ENCODE results near the gene KIAA0825. TPM values are rescaled to one million over a fixed set of nuclear protein-coding genes. Genes with fewer than 3 reads are reported as not detected.
A peak's percentile ranks its signal among the peaks of the same experiment; 100 is the strongest.

The KIAA0825 gene
- total RNA-seq, 1 experiment from 2014 or later: 2.3 TPM

DNA sequence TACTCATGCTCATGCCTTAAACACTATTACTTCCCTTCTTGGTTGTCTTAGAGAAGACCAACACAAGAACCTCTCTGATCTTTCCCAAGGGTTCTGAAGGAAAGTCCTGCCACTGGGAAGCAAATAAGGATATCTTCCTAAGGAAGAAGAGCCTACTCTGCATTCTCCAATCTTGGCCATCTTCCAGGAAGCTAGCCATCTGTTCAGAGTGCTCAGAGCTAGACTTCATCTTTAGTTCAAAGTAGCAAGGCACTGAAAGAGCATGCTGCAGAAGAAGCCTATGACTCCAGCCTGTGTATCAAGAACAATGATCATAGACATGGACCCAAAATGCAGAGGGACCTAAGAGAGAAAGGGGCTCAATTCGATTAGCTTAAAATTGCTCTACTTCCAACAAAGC, 114.7 kb downstream of the KIAA0825 start:
- DNase-seq (ENCODE audit: low spot score): no peak

- no peak for DNase-seq (ENCODE audit: low spot score)
Observed at GRCh38 chr5:94501365-94501764, 117.0 kb downstream of the KIAA0825 start.

- no peak for DNase-seq (ENCODE audit: low spot score)
Observed at GRCh38 chr5:94499806-94500205, 118.6 kb downstream of the KIAA0825 start.

- DNase-seq (ENCODE audit: low spot score): no peak
Observed at GRCh38 chr5:94498199-94498598, 120.2 kb downstream of the KIAA0825 start.

- DNase-seq (ENCODE audit: low spot score): no peak
Observed at GRCh38 chr5:94485067-94485466, 133.3 kb downstream of the KIAA0825 start.

GRCh38 chr5:94481059-94481458, 137.3 kb downstream of the KIAA0825 start:
- no peak for DNase-seq (ENCODE audit: low spot score)

DNA sequence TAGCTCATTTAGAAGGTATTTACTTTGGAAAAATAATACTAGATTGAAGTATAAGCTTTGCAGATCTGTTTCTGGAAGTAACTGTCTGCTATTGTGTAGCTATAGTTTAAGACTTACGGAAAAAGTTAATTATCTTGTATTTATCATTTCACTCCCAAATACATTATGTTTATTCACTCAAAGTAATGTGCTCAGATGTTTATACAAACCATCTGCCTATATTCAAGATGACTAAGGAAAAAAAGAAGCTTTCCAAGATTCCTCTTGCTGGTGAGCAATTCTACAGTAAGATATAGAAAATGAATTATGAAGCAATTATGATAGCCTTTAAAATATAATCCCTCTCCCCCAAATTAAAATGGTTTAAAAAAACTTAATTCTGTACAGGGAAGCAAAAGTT, 137.9 kb downstream of the KIAA0825 start:
- DNase-seq (ENCODE audit: low spot score): no peak

DNA sequence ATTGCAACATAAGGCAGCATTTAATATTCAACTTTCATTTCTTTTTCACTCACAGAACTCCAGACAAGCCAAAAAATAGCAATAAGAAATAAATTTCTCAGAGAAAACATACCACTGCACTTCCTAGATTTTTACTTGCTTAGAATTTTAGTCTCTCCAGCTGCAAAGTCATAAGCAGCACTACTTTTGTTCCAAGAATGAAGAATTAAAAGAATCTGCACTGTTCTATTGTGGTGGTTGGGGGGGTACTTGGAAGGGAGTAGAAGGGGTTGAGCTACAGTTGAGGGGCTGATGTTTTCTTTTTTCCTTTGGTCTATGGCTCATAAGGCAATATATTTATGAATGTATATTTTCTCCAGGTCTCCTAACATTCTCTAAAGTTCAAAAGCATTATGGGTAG, 144.5 kb downstream of the KIAA0825 start:
- DNase-seq (ENCODE audit: low spot score): no peak

GRCh38 chr5:94471521-94471920, 146.9 kb downstream of the KIAA0825 start:
- DNase-seq (ENCODE audit: low spot score): no peak

GRCh38 chr5:94470802-94471201, 147.6 kb downstream of the KIAA0825 start:
- no peak for DNase-seq (ENCODE audit: low spot score)

DNA sequence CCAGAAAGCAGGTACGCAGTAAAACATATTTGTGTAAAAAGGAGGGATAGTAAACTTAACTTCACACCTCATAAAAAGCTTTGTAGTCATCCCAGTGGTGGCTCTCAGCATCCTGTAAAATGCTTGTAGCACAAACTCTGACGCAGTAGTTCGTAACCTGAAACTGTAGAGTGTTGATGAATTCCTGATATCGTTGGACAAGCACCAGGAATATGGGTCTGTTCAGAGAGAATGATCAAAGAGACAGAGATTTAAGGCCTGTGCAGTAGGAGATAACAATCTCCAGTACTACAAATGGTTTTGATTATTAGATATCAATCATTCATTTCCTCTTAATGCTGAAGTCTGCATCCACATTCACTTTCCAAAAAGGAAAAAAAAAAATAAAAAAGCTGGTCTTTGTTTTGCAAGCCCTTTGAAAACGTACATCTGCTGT, 148.5 kb downstream of the KIAA0825 start:
- DNase-seq (ENCODE audit: low spot score): peak; percentile 29

GRCh38 chr5:94467954-94468930, 150.2 kb downstream of the KIAA0825 start:
- no peak for DNase-seq (ENCODE audit: low spot score)

DNA sequence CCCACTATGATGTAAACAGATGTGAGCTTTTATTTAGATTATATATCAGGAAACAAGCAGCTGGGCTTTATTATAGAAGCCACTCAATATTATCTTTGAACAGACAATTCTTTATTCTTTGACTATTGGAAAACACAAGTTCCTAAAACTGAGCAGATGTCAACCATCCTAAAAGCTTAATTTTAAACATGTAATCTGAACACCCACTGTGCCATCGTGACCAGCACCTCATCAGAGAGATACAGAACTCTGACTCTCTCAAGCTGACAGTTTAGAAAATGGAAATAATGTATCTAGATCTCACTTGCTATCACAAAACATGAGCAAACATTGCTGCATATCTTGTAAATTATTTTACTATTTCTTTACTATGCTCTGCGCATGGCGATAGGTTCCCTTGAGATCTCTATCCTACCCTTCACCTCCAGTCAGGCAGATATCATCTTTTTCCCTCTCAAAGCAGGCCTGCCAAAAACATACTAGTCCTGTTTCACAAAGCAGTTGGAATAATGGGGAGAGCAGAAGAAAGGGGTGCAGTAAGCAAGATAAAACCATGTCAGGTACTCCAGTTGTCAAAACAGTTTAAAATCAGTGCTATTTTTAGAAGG, 151.0 kb downstream of the KIAA0825 start:
- DNase-seq (ENCODE audit: low spot score): no peak

DNA sequence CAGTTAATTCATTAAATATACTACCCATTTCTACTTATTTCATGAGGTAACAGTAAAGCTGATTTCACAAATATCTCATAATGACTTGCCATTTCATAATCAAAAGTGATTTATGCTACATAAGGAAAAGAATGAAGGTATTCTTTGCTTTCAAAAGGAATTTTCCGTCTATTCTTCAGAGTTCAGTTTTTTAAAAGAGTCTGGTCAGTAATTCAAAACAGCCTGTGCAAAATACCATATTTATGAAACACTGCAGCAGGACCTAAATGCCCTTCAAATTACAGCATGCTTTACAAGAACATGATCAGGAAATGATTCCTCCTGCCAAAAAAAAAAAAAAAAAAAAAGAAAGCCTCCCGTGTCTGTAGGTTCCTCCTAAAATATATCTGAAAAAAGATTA, 154.7 kb downstream of the KIAA0825 start:
- DNase-seq (ENCODE audit: low spot score): no peak

DNA sequence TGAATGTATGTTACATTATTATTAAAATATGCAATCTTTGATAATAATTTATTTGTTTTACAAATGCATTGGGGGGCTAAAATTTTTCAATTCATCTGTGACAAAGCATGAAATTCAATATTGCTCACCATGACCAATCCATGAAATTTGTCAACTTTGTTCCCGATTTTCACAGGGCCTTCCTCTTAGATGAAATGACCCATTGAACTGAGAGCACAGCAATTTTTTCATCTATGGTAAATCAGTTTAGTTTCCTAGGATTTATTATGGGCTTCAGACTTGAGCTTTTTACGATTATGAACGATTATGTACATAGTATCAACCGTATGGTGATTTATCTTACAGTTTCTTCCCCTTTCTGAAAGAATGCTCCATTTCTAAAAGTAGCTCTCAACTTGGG, 157.3 kb downstream of the KIAA0825 start:
- DNase-seq (ENCODE audit: low spot score): no peak

DNA sequence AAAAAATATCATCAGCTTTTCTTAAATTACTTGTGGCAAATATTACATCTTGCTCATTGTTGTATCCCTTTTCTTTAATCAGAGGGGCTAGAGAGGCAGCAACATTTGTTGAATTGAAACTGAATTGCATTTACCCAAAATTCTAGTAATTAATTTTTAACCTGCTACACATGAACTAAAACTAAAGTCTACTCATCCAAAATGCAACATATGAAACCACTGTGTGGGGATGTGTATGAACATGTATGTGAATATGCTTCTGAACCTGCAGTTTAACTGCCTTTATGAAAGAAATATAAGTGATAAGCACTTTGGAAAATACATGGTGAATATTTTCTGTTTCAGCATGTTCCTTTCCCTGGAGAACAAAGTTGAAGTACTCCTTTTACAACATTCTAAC, 158.5 kb downstream of the KIAA0825 start:
- no peak for DNase-seq (ENCODE audit: low spot score)

- DNase-seq (ENCODE audit: low spot score): no peak
Observed at GRCh38 chr5:94457788-94458187, 160.6 kb downstream of the KIAA0825 start.

DNA sequence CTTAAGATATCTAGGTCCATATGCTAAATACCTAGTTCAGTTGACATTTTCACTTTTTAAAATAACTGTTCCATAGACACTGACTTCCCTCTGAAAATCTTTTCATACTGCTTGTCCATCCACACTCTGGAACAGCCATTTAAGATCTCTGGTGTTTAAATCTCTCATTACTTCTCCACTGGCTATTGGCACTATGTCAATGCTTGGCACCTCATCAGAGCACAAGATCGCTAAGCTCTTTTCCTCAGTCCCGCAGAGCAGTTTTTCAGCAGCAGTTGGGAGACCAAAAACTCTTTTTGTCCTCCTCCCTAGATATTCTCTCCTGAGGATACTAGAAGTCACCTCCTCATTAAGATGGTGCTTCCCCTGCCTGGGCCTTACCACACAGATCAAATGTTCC, 172.7 kb downstream of the KIAA0825 start:
- DNase-seq (ENCODE audit: low spot score): no peak

DNA sequence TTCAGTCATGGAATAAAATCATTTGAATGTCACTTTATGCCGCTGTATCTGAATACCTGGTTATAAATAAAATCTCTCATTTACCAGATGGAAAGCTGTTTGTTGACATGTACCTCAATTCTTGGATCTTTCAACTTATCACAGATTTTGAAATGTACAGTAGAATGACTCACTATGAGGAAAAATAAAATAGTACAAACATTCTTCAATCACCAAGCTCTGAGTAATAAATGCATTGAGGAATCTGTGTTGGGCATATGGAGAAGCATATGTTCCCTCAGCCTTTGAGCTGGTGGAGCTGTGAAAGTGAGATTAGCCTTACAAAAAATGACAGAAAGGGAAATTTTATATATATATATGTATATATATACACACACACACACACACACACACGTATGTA, 175.4 kb downstream of the KIAA0825 start:
- DNase-seq (ENCODE audit: low spot score): no peak

- DNase-seq (ENCODE audit: low spot score): no peak
Observed at GRCh38 chr5:94442076-94442475, 176.3 kb downstream of the KIAA0825 start.

GRCh38 chr5:94440015-94440414, 178.4 kb downstream of the KIAA0825 start:
- no peak for DNase-seq (ENCODE audit: low spot score)

- DNase-seq (ENCODE audit: low spot score): peak; percentile 53
Observed at GRCh38 chr5:94433397-94434163, 184.8 kb downstream of the KIAA0825 start.

Measured in H4 (cell line).